ENCODE data around the gene TMEM150B.

Gene TMEM150B

DNA sequence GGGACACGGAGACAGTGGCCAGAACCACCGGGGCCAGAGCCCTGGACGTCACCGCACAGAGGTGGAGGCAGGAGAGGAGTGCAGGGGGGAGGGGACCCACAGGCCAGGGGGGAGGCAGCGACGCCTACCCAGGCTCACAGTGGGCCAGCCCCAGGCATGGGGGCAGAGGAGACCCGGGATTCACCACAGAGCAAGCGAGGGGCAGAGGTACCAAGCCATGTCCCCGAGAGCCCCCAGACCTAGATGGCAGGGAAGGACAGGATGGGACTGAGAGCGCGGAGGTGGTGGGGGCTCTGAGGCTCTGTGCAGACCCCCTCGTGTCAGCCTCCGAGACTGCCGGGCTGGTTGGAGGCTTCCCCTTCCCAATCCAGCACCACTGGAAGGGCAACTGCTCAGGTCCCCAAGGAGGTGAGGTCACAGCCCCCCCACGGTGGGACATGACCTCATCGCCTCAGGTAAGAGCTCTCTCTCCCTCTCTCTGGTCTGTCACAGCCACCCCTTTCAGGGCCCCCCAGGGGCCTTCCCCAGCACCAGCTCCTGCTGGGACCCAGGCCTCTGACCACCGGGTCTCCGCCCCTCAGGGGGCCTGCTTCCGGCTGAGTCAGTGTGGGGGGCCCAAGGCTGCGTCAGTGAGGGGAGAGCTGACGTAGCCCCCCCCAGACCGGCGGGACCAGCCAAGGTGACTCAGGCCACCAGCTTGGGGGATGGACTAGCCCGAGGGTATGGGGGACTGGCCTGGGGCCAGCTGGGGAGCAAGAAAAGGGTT is 47.4 kb upstream of the TMEM150B start:
- H3K9me2 ChIP-seq (ENCODE audit: low read depth, low read length), result no peaks in the 10 kb centered on the region
- H3K9me3 ChIP-seq (ENCODE audit: low read length), result no peaks in the 10 kb centered on the region
- peaks cover 18% of the 10 kb centered on the region; the same call in 1 of the 2 replicates for H3K27me3 ChIP-seq (ENCODE audit: insufficient read depth, low read length)
- no peaks in the 10 kb centered on the region for H3K79me2 ChIP-seq (ENCODE audit: insufficient read depth, low read length)
- H4K20me1 ChIP-seq (ENCODE audit: insufficient read depth, low read length), result no peaks in the 10 kb centered on the region
- peaks cover 4% of the 10 kb centered on the region for H3K4me1 ChIP-seq (ENCODE audit: insufficient read depth, low read length, severe bottlenecking)
- no peak for TF ChIP-seq EZH2 (IDR thresholded peaks at IDR 0.05; ENCODE audit: borderline replicate concordance, low read length)
- TF ChIP-seq, protein P1, sequence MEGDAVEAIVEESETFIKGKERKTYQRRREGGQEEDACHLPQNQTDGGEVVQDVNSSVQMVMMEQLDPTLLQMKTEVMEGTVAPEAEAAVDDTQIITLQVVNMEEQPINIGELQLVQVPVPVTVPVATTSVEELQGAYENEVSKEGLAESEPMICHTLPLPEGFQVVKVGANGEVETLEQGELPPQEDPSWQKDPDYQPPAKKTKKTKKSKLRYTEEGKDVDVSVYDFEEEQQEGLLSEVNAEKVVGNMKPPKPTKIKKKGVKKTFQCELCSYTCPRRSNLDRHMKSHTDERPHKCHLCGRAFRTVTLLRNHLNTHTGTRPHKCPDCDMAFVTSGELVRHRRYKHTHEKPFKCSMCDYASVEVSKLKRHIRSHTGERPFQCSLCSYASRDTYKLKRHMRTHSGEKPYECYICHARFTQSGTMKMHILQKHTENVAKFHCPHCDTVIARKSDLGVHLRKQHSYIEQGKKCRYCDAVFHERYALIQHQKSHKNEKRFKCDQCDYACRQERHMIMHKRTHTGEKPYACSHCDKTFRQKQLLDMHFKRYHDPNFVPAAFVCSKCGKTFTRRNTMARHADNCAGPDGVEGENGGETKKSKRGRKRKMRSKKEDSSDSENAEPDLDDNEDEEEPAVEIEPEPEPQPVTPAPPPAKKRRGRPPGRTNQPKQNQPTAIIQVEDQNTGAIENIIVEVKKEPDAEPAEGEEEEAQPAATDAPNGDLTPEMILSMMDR (IDR thresholded peaks at IDR 0.05; ENCODE audit: low read length), result no peak
- no peak overlapping the region for H3K4me2 ChIP-seq (ENCODE audit: low read length)
- H3K9ac ChIP-seq (ENCODE audit: low read length), result no peak overlapping the region
- H2AFZ ChIP-seq (ENCODE audit: low read length), result no peak overlapping the region
- H3K36me3 ChIP-seq (ENCODE audit: insufficient read depth, low read length), result no peaks in the 10 kb centered on the region
- H3K4me3 ChIP-seq (ENCODE audit: low read depth, low read length, poor library complexity, severe bottlenecking), result no peak overlapping the region
- no peak overlapping the region for H3K27ac ChIP-seq (ENCODE audit: low read depth, low read length, poor library complexity, severe bottlenecking)
- H3F3A ChIP-seq (ENCODE audit: insufficient read depth, low read length), result no peaks in the 10 kb centered on the region

DNA sequence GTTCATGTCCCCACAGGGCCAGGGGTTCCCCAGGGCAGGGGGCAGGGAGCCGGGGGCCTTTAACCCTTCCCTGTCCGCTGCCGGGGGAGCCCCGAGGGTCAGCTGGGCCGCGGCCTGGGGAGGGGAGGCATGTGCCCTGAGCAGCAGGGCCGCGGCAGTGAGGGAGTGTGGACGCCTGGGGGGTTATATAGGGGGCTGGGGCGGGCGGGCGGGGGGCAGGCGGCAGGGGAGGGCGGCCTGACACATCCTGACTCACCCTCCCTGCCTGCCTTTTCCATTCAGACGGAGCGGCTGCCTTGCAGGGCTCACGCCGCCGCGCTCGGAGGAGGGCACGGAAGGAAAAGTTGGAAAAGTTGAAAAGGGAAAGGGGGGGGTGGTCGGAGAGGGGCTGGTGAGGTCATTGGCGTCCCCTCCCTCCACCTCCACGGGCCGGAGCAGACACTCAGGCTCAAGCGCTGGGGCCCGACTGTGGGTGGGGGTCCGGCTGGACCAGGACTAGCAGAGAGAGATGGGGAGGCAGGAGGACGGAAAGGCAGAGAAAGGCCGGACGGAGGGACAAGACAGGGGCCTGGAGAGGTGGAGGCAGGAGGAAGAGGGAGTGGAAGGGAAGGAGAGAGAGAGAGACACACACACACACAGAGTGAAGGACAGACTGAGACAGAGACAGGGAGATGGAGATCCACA is 45.3 kb upstream of the TMEM150B start, which contains the start of gene IL11:
Gene IL11 (minus strand): TSS at position 159 of the 684 bp plus-strand sequence. CDS start 153 bp downstream, at position 6.
- TF ChIP-seq, protein P1 (IDR thresholded peaks at IDR 0.05; ENCODE audit: low read length), result no peak
- no peak for TF ChIP-seq EZH2 (IDR thresholded peaks at IDR 0.05; ENCODE audit: borderline replicate concordance, low read length)
- no peaks in the 10 kb centered on the region for H3K9me3 ChIP-seq (ENCODE audit: low read length)
- H3K4me2 ChIP-seq (ENCODE audit: low read length), result peak within 1 kb of the TSS; percentile 48; the same call in 1 of the 2 replicates
- no peak within 1 kb of the TSS for H3K9ac ChIP-seq (ENCODE audit: low read length)
- no peaks in the 10 kb centered on the region for H3K79me2 ChIP-seq (ENCODE audit: insufficient read depth, low read length)
- H3K27ac ChIP-seq (ENCODE audit: low read depth, low read length, poor library complexity, severe bottlenecking), result no peak within 1 kb of the TSS
- no peaks in the 10 kb centered on the region for H4K20me1 ChIP-seq (ENCODE audit: insufficient read depth, low read length)
- H2AFZ ChIP-seq (ENCODE audit: low read length), result no peak within 1 kb of the TSS
- peaks cover 6% of the 10 kb centered on the region; the same call in 1 of the 2 replicates for H3K27me3 ChIP-seq (ENCODE audit: insufficient read depth, low read length)
- peaks cover 4% of the 10 kb centered on the region for H3K4me1 ChIP-seq (ENCODE audit: insufficient read depth, low read length, severe bottlenecking)
- no peaks in the 10 kb centered on the region for H3F3A ChIP-seq (ENCODE audit: insufficient read depth, low read length)
- H3K36me3 ChIP-seq (ENCODE audit: insufficient read depth, low read length), result no peaks in the 10 kb centered on the region
- H3K9me2 ChIP-seq (ENCODE audit: low read depth, low read length), result no peaks in the 10 kb centered on the region
- no peak within 1 kb of the TSS for H3K4me3 ChIP-seq (ENCODE audit: low read depth, low read length, poor library complexity, severe bottlenecking)

- Histone ChIP-seq H3K9ac (ENCODE audit: low read length) (no peak overlapping the region), H2AFZ (ENCODE audit: low read length) (no peak overlapping the region)
Measured at GRCh38 chr19:55369653-55370304, 44.6 kb upstream of the TMEM150B start.

More at GRCh38 chr19:55369653-55370304, 44.6 kb upstream of the TMEM150B start:
- Histone ChIP-seq H3K27ac (ENCODE audit: low read depth, low read length, poor library complexity, severe bottlenecking) (no peak overlapping the region), H3K4me2 (ENCODE audit: low read length) (peak overlapping the region; percentile 48; the same call in 1 of the 2 replicates), H3K4me3 (ENCODE audit: low read depth, low read length, poor library complexity, severe bottlenecking) (no peak overlapping the region), H3K4me1 (ENCODE audit: insufficient read depth, low read length, severe bottlenecking) (peaks cover 4% of the 10 kb centered on the region), H3K36me3 (ENCODE audit: insufficient read depth, low read length) (no peaks in the 10 kb centered on the region), H3F3A (ENCODE audit: insufficient read depth, low read length) (no peaks in the 10 kb centered on the region), H4K20me1 (ENCODE audit: insufficient read depth, low read length) (no peaks in the 10 kb centered on the region), H3K9me2 (ENCODE audit: low read depth, low read length) (no peaks in the 10 kb centered on the region), H3K9me3 (ENCODE audit: low read length) (no peaks in the 10 kb centered on the region), H3K27me3 (ENCODE audit: insufficient read depth, low read length) (peaks cover 8% of the 10 kb centered on the region; the same call in 1 of the 2 replicates), H3K79me2 (ENCODE audit: insufficient read depth, low read length) (no peaks in the 10 kb centered on the region)
- TF ChIP-seq EZH2 (IDR thresholded peaks at IDR 0.05; ENCODE audit: borderline replicate concordance, low read length), result no peak
- TF ChIP-seq, protein P1 (IDR thresholded peaks at IDR 0.05; ENCODE audit: low read length), result no peak

Data from OCI-LY1 (cell line).